ENCODE data around the gene WDR46.

DNA sequence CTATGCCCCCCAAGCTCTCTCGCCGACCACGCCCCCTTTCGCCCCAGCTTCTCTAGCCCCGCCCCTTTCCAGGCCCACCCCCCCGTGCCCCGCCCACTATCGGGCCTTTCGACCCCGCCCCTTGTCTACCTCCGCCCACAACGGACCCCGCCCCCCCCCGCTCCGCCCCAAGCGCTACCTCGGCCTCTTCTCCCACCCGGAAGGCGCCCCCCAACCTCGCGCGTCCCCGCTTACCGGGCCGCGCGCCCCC, 28.3 kb upstream of the WDR46 start:
- TF ChIP-seq, protein P1, sequence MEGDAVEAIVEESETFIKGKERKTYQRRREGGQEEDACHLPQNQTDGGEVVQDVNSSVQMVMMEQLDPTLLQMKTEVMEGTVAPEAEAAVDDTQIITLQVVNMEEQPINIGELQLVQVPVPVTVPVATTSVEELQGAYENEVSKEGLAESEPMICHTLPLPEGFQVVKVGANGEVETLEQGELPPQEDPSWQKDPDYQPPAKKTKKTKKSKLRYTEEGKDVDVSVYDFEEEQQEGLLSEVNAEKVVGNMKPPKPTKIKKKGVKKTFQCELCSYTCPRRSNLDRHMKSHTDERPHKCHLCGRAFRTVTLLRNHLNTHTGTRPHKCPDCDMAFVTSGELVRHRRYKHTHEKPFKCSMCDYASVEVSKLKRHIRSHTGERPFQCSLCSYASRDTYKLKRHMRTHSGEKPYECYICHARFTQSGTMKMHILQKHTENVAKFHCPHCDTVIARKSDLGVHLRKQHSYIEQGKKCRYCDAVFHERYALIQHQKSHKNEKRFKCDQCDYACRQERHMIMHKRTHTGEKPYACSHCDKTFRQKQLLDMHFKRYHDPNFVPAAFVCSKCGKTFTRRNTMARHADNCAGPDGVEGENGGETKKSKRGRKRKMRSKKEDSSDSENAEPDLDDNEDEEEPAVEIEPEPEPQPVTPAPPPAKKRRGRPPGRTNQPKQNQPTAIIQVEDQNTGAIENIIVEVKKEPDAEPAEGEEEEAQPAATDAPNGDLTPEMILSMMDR (IDR thresholded peaks at IDR 0.05; ENCODE audit: poor library complexity, severe bottlenecking) = no peak
- no peak for TF ChIP-seq RAD21 (conservative IDR thresholded peaks at IDR 0.05)
- TF ChIP-seq POLR2AphosphoS5 (IDR thresholded peaks at IDR 0.05) = no peak
- no peak for TF ChIP-seq MXI1 (conservative IDR thresholded peaks at IDR 0.05; ENCODE audit: poor library complexity, severe bottlenecking)
- no peak for TF ChIP-seq EZH2 (IDR thresholded peaks at IDR 0.05; ENCODE audit: borderline replicate concordance, insufficient read depth, low read length, poor library complexity, severe bottlenecking)
- TF ChIP-seq, protein P2, sequence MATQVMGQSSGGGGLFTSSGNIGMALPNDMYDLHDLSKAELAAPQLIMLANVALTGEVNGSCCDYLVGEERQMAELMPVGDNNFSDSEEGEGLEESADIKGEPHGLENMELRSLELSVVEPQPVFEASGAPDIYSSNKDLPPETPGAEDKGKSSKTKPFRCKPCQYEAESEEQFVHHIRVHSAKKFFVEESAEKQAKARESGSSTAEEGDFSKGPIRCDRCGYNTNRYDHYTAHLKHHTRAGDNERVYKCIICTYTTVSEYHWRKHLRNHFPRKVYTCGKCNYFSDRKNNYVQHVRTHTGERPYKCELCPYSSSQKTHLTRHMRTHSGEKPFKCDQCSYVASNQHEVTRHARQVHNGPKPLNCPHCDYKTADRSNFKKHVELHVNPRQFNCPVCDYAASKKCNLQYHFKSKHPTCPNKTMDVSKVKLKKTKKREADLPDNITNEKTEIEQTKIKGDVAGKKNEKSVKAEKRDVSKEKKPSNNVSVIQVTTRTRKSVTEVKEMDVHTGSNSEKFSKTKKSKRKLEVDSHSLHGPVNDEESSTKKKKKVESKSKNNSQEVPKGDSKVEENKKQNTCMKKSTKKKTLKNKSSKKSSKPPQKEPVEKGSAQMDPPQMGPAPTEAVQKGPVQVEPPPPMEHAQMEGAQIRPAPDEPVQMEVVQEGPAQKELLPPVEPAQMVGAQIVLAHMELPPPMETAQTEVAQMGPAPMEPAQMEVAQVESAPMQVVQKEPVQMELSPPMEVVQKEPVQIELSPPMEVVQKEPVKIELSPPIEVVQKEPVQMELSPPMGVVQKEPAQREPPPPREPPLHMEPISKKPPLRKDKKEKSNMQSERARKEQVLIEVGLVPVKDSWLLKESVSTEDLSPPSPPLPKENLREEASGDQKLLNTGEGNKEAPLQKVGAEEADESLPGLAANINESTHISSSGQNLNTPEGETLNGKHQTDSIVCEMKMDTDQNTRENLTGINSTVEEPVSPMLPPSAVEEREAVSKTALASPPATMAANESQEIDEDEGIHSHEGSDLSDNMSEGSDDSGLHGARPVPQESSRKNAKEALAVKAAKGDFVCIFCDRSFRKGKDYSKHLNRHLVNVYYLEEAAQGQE (IDR thresholded peaks at IDR 0.05; ENCODE audit: borderline replicate concordance) = no peak
